Amniotic stem cell (primary cell): ENCODE results near the gene PCOLCE2.

Source experiments
- DNase-seq: peaks from one replicate; lab custom pipeline; 2025; lab: John Stamatoyannopoulos, UW

Gene PCOLCE2

GRCh38 chr3:142808103-142808917 is 80.6 kb downstream of the PCOLCE2 start:
- DNase-seq, result peak; percentile 1

DNA sequence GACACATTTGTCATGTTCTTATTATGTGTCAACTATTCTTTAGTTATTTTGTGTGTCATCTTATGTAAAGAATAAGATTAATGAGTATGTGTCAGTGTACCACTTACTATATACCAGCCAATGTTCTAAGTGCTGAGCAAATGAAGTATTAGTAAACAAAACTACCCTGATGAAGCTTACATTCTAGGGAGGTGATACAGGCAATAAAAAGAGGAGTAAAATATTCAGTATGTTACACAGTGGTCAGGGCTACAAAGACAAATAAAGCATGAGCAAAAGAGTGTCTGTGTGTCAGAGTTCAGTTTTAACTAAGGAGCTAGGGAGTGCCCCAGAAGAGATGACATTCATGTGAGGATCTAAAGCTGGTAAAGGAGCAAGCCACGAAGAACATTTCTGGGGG is 86.0 kb downstream of the PCOLCE2 start:
- no peak for DNase-seq

GRCh38 chr3:142801746-142802145 is 87.1 kb downstream of the PCOLCE2 start:
- DNase-seq, result no peak

DNA sequence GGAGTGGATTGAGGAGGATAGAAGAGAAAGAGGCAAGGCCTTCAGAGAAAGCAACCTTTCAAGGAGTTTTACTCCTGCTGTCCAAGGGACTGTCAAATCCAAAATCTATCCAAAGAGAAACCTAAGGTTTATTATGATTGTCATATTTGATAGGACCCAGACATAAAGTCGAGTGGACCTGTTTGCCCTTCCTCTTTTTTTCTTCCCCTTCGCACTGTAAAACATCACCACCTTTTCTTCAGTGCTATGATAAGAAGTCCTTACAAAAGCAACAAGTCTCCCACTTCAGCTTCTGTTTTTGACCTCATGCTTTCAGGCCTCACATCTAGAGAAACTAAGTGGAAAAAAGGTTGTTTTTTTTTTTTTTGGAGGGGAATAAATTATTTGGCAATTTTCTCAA is 92.1 kb downstream of the PCOLCE2 start:
- no peak for DNase-seq

- DNase-seq, result no peak
Observed at GRCh38 chr3:142795332-142795731, 93.6 kb downstream of the PCOLCE2 start.

DNA sequence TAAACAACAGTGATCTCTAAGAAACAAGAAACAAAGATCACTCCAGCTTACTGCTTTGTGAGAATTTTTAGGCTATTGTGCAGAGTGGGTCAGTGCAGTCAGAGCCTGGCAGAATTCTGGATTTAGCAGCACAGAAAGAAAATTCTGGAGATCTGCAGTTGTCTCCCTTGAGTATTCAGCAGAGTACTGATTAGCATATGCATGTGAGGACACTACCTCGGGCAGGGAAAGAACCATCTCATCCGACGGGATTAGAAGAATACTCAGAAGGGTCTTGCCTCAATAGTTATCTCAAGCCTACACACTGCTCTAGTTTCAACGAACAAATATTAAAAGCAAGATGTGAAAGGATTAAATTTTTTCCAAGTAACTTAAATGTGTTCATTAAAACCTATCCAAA is 94.4 kb downstream of the PCOLCE2 start:
- no peak for DNase-seq

DNA sequence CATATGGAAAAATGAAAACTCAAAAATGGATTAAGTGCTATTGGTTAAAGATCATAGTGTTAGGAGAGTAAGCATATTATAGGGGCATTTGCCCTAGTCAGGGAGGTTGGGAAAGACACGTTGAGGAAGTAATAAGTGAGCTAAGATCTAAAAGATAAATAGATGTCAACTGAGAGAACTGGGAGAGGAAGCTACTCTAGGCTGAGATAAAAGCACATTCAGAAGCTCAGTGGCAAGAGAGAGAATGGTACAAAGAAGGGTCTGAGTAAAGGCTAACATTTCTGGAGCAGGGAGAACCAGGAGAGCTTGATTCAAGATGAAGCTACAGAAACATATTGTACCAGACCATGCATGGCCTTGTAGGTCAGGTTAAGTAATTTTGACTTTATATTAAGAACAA is 101.2 kb downstream of the PCOLCE2 start:
- no peak for DNase-seq

- no peak for DNase-seq
Observed at GRCh38 chr3:142785996-142786395, 102.9 kb downstream of the PCOLCE2 start.

- DNase-seq, result no peak
Observed at GRCh38 chr3:142784228-142784627, 104.7 kb downstream of the PCOLCE2 start.

GRCh38 chr3:142782616-142783015 is 106.3 kb downstream of the PCOLCE2 start:
- no peak for DNase-seq

DNA sequence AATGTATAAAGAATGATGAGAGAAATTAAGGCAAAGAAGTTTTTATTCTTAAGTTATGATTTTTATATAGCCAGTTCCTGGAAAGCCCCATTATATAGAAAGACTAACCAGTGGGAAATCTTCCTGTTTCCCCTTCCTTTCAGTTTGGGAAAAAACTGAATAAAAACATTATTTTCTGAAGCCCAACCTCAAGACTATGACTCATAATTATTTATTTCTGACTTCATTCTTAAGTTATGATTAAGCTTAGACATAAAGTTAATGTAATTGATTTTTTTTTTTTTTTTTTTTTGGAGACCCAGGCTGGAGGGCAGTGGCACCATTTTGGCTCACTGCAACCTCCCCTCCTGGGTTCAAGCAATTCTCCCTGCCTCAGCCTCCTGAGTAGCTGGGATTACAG is 109.3 kb downstream of the PCOLCE2 start:
- peak; percentile 5 for DNase-seq

DNA sequence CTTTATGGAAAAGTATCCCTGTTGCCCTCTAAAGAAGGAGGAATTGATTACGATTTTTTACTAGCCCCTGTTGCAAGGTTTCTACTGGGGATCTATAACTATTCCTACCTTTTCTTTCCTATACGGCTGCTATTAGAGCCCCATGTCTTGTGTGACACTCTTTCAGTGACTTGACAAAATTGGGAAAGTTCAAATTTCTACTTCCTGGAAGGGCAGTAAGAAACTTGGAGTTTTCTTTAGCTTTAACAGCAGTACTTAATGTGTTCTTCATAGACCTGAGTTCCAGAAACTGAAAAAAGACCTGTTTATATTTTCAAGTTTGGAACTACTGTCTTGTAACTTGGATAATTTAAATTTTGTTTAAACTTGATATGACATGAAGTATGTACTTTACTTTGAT is 110.3 kb downstream of the PCOLCE2 start:
- no peak for DNase-seq

- no peak for DNase-seq
Observed at GRCh38 chr3:142777927-142778326, 111.0 kb downstream of the PCOLCE2 start.

- no peak for DNase-seq
Observed at GRCh38 chr3:142768338-142768737, 120.5 kb downstream of the PCOLCE2 start.
